HG02678 (cell line): ENCODE measurements around the gene E4F1.
"Not testable (repeated sequence)": the region's sequence is repeated elsewhere in the genome, so short reads cannot be mapped to it uniquely, and the experiment has no call there.

Source experiments
- ATAC-seq: cut with Tn5 transposase; IDR thresholded peaks from one replicate; pipeline ENCODE4 v1.9.1; 2021; ENCODE audit warnings: mild to moderate bottlenecking, moderate library complexity; ENCODE audit not compliant: unreplicated experiment

E4F1 gene

DNA sequence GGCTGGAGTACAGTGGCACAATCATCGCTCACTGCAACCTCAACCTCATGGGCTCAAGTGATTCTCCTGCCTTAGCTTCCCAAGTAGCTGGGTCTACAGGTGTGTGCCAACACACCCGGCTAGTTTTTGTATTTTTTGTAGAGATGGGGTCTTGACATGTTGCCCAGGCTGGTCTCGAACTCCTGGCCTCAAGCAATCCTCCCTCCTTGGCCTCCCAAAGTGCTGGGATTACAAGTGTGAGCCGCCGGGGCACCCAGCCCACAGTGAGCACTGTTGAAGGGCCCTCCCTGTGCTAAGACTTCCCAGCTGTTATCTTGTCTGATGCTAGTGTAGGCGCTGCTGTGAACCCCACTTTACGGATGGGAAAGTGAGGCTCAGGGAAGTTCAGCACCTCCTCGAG lies 35.0 kb upstream of the E4F1 start:
- ATAC-seq = no peak

DNA sequence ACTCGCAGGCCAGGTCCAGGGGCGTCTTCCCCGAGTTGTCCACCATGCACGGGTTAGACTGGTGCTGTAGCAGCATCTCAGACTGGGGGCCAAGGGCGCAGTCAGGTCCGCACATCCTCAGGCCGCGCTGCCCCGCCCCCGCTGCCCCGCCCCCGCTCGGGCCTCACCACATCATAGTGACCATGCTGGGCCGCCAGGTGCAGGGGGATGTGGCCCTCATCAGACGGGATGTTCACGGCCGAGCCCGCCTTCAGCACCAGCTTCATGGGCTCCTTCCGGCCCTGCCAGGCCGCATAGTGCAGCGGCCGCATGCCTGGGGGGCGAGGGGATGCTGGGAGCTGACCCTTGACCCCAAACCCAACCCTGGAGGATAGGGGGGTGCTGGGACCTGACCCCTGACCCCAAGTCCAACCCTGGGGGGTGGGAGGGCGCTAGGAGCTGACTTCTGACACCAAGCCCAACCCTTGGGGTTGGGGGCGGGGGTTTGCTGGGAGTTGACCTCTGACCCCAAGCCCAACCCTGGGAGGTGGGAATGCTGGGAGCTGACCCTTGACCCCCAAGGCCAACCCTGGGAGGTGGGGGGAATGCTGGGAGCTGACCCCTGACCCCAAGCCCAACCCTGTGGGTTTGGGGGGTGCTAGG lies 34.0 kb upstream of the E4F1 start:
- ATAC-seq = no peak

DNA sequence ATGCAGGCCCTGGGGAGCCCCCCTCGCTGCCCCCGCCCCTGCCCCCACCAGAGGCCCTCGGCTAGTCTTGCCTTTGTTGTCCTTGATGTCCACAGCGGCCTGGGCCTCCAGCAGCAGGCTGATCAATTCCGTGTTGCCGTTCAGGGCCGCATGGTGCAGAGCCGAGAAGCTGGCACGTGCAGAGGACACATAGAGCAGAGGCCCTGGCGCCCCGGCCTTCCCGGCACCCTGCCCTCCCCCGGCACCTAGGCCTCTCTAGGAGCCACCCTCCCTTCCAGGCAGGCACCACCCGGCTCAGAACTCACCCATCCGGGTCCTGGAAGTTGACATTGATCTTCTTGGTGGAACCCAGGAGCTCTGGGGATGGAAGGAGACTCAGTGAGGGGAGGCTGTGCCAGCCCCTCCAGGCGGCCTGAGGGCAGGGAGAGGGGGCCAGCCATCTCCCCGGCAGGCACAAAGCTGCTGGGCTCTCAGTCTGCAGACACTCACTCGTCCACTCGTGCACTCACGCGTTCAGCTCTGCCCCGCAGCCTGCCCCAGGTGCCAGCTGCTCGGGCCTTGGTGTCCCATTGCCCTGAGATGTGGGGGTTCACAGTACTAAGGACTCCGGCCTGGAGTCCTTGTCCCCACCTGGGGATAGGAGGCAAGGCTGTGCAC lies 33.3 kb upstream of the E4F1 start:
- ATAC-seq = no peak

DNA sequence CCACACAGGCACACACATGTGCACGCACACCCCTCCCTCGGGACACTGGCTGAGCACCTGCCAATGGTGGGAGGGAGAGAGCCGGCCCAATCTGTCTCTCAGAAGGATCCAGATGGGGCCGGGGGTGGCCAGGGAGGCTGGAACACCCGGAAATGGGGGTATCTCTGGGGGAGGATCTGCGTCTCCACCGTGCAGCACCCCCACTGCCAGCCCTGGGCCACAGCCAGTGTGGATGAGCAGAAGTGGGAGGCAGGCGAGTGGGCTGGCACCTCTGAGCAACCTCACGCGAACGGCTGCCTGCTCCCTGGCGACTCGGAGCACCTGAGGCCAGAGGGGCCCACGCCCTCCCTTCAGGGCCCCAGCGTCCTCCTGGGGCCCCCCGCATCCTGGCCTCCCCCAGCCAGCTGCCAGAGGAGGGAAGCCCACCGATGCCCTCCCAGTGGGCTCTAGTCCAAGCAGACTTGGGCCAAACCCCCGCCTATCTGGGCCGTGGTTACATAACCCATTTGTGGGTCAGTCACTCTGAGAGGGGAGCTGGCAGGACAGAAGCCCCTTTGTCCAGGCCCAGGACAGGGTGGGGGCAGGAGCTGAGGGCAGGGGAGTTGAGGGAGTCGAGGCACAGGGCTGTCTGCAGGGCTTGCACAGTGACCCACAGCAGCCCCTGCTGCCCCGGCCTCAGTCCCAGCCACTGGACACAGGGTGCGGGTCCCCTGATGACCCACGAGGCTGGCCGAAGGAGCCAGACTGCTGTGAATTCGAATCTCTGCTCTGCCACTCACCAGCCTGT lies 32.5 kb upstream of the E4F1 start:
- ATAC-seq = no peak

DNA sequence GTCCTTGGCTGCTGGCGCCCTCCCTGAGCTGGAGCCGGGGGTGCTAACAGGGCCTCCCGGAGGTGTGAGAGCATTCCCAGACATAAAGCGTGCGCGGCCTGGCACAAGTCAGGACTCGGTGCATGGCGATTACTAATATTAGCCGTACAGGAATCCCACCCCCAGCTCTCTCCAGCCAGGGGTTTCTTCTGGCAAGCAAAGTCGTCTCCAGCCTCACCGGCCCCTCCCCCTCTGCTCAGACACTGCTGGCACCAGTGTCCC lies 32.0 kb upstream of the E4F1 start:
- no peak for ATAC-seq

DNA sequence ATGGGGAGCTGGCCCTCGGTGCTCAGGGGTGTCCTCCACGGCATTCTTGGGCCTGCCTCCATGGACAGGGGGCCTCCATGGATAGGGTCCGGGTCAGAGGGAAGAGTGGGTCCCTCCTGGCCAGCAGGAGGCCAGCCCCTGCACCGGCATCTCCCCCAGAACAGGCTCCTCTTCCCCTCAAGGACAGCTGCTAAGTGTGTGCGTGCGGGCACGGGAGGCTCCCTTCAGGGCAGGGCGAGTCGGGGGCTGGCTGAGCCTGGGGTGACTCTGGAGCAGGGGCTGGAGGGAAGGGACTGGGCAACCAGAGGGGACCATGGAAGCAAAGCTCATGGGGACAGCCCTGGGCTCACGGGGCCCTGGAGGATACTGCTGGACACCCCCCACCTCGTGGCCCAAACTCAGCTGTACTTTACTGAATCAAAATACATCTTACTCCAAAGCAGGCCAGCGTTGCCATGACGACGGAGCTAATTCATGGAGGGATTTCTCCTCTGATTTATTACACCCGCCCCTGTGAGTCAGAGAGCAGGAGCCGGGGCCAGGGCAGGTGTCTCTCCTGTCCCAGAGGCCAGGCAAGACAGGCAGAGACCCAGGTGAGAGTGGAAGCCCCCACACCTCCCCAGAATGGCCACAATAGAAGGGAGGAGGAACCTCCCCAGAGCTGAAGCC lies 29.1 kb upstream of the E4F1 start:
- no peak for ATAC-seq

DNA sequence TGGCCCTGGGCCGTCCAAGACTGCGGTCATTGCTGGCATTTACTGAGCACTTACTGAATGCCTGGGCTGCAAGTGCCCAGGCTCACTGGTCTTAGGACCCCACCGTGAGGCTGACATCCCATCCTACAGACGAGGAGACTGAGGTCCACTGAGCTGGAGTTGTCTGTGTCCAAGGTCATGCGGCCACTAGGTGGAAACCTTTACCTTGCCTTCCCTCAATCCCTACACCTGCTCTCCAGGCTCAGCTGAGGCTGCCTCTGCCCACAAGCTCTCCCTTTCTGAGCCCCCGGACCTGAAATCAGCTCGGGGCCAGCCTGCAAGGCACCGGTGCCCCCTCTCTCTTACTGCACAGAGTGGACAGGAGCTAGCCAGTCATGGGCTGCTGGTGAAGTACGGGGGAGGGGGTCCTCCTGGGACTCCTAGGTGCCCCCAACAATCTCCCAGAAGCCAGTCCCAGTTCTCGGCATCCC lies 28.5 kb upstream of the E4F1 start:
- ATAC-seq = no peak

DNA sequence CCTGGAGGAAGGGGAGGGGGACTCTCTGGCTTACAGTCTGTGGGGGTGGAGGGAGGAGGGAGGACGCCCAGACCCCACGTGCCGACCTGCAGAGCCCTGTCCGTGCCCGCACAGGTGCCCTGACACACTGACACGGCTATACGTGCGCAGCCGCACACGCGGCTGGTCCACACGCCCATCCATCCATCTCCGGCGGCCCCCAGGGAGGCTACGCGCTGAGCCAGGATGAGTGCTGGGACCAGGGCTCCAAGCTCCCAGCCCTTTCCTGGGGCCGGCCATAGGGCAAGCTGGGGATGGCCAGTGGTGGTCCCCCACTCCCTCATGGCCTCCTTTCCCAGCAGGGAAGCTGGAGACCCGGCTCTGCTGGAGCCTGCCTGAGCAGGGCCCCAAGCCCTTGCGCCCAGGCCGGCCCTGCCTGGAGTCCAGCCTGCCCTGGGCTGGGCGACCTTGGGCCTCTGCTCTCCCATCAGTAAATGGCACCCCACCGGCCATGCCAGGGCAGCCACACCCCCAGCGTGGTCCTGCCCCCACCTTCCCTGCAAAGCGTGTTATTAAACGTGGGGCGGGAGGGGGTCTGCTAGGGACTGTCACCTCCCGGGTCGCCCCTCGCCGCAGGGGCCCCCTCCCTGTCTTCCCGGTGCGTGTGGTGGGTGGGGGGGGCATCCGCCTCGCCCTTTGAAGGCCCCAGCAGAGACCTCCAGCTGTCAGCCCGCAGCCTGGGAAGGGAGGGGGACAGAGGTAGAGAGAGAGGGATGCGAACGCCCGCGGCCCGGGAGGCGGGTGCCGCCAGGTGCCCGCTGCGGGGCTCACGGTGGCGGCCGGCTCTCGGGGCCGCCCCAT lies 27.8 kb upstream of the E4F1 start:
- no peak for ATAC-seq

DNA sequence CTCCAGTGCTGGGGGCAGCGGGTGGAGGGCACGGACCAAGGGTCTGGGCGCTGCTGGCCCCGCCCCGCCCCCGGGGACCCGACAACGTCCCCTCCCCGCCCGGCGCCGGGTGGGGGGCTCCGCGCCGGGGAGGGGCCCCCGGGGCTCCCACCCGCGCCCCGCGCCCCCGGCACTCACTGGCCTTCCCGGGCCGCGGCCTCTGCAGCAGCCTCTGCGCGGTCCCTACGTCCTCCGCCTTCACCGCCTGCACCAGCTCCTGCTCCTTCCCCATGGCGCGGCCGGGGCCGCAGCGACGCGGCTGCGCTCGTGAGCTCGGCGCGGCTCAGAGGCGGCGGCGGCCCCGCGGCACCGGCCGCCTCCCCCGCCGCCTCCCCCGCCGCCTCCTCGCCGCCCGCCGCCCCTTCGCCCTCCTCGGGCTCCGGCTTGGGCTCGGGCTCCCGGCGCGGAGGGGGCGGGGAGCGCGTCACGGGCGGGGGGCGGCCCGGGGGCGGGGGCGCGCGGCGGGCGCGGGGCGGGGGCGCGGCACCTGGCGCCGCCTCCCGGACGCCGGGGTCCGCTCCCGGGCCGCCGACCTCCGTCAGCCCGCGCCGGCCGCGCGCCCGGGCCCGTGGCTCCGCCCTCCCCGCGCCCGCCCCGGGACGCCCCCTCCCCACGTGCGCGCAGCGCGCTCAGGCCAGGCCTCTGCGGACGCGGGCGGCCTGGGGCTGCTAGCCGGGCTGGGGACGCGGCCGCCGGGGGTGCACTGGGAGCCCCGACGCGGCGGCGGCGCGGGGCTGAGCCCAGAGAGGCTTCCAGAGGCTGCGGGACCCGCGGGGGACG lies 27.0 kb upstream of the E4F1 start, which contains the start of gene CASKIN1:
TSS of gene CASKIN1 (minus strand) at position 444 of the 819 bp plus-strand sequence. CDS start at position 271, 173 bp downstream.
- no peak for ATAC-seq

DNA sequence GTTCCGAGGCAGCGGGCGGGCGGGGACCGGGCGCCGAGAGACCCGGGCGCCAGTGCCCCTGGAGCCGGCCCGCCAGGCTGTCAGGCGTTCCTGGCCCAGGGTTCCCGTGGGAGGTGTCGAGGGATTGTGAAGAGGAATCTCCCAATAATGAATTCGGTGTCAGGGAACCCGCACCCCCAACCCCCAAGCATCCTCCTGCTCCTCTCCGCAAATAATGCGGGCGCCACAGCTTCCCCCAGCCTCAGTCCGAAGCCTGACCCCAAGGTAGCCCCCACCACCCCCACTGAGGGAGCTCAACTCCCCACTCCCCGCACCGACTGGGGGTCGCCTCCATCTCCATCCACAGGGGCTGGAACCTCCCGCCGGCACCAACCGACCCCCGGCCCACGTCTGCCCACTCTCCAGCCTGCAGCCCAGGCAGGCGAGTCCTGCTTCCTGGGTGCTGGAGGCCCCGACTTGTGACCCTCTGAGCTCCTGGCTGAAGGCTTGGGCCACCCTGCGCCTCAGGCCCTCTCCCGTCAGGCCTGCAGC lies 26.3 kb upstream of the E4F1 start:
- ATAC-seq = no peak

DNA sequence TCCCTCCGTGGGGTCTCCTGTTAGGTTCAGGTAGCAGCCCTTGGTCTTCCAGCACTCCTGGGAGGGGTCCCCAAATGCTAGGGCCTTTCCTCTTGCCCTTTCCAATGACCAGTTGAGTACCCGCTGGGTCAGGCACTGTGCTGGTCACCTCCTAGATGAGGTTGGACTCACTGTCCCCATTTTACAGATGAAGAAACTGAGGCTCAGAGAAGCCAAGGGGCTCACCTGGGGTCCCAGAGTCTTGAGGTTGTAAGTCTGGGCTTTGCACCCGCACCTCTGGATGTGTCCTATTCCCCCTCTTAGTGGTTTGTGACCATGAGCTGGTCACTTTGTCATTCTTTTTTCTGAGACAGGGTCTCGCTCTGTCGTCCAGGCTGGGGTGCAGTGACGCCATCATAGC lies 25.6 kb upstream of the E4F1 start:
- no peak for ATAC-seq

DNA sequence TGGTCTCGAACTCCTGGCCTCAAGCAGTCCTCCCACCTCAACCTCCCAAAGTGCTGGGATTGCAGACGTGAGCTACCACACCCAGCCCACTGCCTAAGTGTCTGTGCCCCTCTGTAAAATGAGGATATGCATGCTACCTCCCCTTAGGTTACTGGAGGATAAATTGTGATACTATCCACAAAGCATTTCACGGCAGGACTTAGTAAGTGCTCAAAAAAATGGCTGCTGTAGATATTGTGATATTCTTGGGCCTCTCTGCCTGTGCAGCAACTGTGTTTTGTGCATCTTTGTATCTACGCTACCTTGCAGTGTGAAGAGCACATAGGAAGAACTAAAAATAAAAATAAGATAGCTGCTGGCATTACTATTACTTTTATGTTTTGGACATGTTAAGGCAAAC lies 25.1 kb upstream of the E4F1 start:
- no peak for ATAC-seq

DNA sequence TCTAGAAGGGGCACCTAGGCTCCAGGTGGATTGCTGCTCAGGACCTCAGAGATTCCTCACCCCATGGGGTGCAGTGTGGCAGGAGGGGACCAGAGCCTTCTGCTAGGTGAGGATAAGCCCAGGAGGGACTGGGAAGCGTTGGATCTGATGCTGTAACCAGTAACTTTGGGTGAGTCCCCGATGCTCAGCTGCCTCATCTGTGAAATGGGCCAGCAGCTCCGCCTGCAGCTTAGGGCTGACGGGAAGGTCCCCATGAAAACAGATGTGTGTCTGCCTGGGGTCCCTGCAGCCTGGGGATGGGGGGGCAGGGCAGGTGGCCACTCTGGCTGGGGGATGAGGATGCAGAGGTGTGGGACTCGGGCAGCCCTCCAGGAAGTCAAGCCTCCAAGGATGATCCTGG lies 24.3 kb upstream of the E4F1 start:
- no peak for ATAC-seq

DNA sequence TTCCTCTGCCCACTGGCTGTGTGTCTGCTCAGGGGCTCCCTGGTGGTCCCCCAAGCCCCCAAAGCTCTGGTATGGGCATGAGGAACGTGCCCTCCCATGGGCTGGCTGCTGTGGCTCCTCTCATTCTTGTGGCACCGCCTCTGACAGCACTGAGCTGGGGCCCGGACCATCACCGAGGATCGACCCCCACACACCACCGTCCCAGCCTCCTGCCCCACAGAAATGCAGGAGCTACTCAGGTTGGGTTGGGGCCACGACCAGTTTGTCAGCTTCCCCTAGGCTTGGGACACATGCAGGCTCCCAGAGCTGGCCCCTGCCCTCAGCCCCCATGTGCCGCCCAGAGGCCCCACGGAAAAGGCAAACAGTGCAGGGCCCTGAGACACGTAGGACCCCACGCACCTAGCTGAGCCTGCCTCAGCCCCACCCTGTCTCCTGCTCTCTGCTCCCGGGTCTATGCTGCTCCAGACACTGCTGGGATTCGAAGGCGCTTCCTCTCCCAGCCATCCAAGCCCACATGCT lies 23.7 kb upstream of the E4F1 start:
- no peak for ATAC-seq

DNA sequence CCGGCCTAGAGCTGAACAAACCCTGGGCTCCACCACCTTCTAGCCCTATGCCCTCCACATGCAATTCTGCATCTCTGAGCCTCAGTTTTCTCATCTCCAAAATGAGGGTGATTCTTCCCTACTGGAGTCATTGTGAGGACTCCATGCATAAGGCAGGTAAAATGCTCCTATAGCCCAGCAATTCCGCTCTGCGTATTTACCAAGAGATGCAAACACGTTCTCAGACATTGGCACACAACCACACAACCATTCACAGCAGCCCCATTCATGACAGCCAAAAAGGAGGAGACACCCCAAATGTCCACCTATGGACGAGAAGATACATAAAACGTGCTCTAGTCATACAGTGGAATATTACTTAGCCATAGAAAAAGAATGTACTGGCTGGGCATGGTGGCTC lies 23.1 kb upstream of the E4F1 start:
- ATAC-seq = no peak

DNA sequence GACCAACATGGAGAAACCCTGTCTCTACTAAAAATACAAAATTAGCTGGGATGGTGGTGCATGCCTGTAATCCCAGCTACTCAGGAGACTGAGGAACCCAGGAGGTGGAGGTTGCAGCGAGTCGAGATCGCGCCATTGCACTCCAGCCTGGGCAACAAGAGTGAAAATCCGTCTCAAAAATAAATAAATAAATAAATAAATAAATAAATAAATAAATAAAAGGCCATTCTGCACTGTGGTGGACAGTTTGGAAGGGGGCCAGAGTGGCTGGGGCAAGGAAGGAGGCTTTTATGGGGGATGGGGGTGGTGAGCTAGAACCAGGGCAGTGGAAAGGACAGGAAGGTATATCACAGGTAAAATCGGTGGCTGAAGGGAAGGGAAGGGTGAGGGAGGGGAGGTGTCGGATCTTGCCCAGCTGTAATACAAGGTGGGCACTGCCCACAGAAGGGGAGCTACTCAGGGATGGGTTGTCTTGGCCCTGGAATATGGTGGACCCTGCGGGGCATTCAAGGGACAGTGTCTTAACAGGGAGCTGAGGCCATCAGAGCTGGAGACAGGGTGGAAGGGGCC lies 20.2 kb upstream of the E4F1 start:
- ATAC-seq = not testable (repeated sequence)

DNA sequence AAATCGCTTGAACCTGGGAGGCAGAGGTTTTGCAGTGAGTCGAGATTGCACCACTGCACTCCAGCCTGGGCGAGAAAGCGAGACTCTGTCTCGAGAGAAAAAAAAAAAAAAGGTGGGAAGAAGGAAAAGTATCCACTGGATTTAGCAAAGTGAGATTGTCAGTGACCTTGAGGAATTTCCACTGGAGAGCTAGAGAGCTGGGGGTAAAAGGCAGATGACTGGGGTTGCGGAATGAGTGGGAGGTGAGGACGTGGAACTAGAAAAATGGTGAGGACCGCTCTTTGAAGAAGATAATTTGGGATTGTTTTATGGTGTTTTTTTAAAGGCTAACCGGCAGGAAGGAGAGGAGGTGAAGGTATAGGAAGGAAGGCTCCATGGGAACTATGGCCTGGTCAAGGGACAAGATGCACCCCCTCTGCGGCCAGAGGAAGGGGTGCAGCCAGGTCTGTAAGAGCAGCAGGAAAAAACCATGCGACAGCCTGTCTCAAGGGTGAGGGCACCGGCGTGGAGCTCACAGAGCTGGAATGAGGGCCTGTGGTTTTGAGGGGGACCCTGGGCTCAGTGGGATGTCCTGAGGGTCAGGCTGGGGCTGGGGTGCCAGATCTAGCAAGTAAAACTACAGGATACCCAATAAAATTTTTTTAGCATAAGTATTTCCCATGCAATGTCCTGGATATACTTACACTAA lies 18.8 kb upstream of the E4F1 start:
- ATAC-seq = no peak
